ENCODE data around the gene KRTAP2-1.

GRCh38 chr17:41024697-41025096 is 22.4 kb downstream of the KRTAP2-1 start:
- TF ChIP-seq USF1 (IDR thresholded peaks at IDR 0.05): no peak
- TF ChIP-seq REST (IDR thresholded peaks at IDR 0.05; ENCODE audit: low read depth): no peak
- TF ChIP-seq TEAD4 (IDR thresholded peaks at IDR 0.05): no peak
- no peak for TF ChIP-seq YY1 (IDR thresholded peaks at IDR 0.05; ENCODE audit: low read depth)
- no peak for TF ChIP-seq EP300 (IDR thresholded peaks at IDR 0.05; ENCODE audit: borderline replicate concordance)
- TF ChIP-seq FOXM1 (IDR thresholded peaks at IDR 0.05; ENCODE audit: borderline replicate concordance, low read depth): no peak

All from Ishikawa (cell line).